SK-N-SH treated with all-trans-retinoic acid at 6 μM for 48 hours (cell line): Measurements from ENCODE around the gene CDCA5.
"Not testable (repeated sequence)": the region's sequence is repeated elsewhere in the genome, so short reads cannot be mapped to it uniquely, and the experiment has no call there.

Experiments used
- ATAC-seq: fragments of 200-7000 bp; cut with Tn5 transposase; 3 replicates; pipeline ENCODE4 v1.9.1; 2020; ENCODE audit warnings: mild to moderate bottlenecking, moderate library complexity
- BACH2 ChIP-seq: fragments of 250-450 bp; sonication (Bioruptor Pico); IDR thresholded peaks from 2 replicates; pipeline ENCODE4 v1.9.0; 2021; ENCODE audit warnings: mild to moderate bottlenecking, borderline replicate concordance
- CSDC2 ChIP-seq: fragments of 250-450 bp; sonication (Bioruptor Pico); IDR thresholded peaks from 2 replicates; pipeline ENCODE4 v1.5.0; 2020; ENCODE audit warnings: mild to moderate bottlenecking, moderate library complexity
- CSRNP3 ChIP-seq: fragments of 250-450 bp; sonication (Bioruptor Pico); IDR thresholded peaks from 2 replicates; pipeline ENCODE4 v1.5.1; 2021; ENCODE audit warnings: mild to moderate bottlenecking, moderate library complexity
- GLIS3 ChIP-seq: fragments of 250-450 bp; sonication (Bioruptor Pico); IDR thresholded peaks from 2 replicates; pipeline ENCODE4 v1.5.0; 2020; ENCODE audit warnings: mild to moderate bottlenecking, moderate library complexity
- ISL1 ChIP-seq: fragments of 250-450 bp; sonication (Bioruptor Pico); IDR thresholded peaks from 2 replicates; pipeline ENCODE4 v2.1.2; 2022; ENCODE audit warnings: mild to moderate bottlenecking, moderate library complexity
- PATZ1 ChIP-seq: fragments of 250-450 bp; sonication (Bioruptor Pico); IDR thresholded peaks from 2 replicates; pipeline ENCODE4 v1.8.0; 2020; ENCODE audit warnings: mild to moderate bottlenecking, moderate library complexity, borderline replicate concordance
- POU6F1 ChIP-seq: fragments of 250-450 bp; sonication (Bioruptor Pico); IDR thresholded peaks from 2 replicates; pipeline ENCODE4 v1.8.0; 2021; ENCODE audit warnings: low read depth, mild to moderate bottlenecking, moderate library complexity, borderline replicate concordance
- PPARA ChIP-seq: fragments of 250-450 bp; sonication (Bioruptor Pico); IDR thresholded peaks from 2 replicates; pipeline ENCODE4 v1.5.0; 2020; ENCODE audit warnings: mild to moderate bottlenecking, borderline replicate concordance
- TCF4 ChIP-seq: fragments of 250-450 bp; sonication (Bioruptor Pico); IDR thresholded peaks from 2 replicates; pipeline ENCODE4 v1.8.0; 2021; ENCODE audit warnings: mild to moderate bottlenecking, moderate library complexity, borderline replicate concordance
- TOX ChIP-seq: fragments of 250-450 bp; sonication (Bioruptor Pico); IDR thresholded peaks from 2 replicates; pipeline ENCODE4 v1.8.0; 2021; ENCODE audit warnings: mild to moderate bottlenecking, moderate library complexity, borderline replicate concordance
- ZFP3 ChIP-seq: fragments of 250-450 bp; sonication (Bioruptor Pico); IDR thresholded peaks from 2 replicates; pipeline ENCODE4 v1.5.0; 2020; ENCODE audit warnings: mild to moderate bottlenecking, moderate library complexity
- ZNF565 ChIP-seq: fragments of 450-650 bp; formaldehyde crosslinking; conservative IDR thresholded peaks from 2 replicates; pipeline ENCODE4 v1.5.0; 2020; ENCODE audit warnings: low read depth, mild to moderate bottlenecking, moderate library complexity
- ZNF70 ChIP-seq: fragments of 450-650 bp; formaldehyde crosslinking; IDR thresholded peaks from 2 replicates; pipeline ENCODE4 v1.5.0; 2020; ENCODE audit warnings: mild to moderate bottlenecking, moderate library complexity

The CDCA5 gene

GRCh38 chr11:65118891-65119669, 35.2 kb upstream of the CDCA5 start:
- ATAC-seq: not testable (repeated sequence)

GRCh38 chr11:65118097-65118837, 34.4 kb upstream of the CDCA5 start:
- ATAC-seq: no peak
- TF ChIP-seq PATZ1 (CRISPR knock-in tag) (no peak), ISL1 (CRISPR knock-in tag) (no peak), CSRNP3 (CRISPR knock-in tag) (no peak), ZNF565 (CRISPR knock-in tag) (no peak), TCF4 (no peak), PPARA (CRISPR knock-in tag) (no peak), ZFP3 (CRISPR knock-in tag) (no peak)
- TF ChIP-seq, all 23 proteins: peak for 0

- TF ChIP-seq POU6F1 (CRISPR knock-in tag) (no peak), PATZ1 (CRISPR knock-in tag) (no peak; the same call in 1 of the 2 replicates), TOX (CRISPR knock-in tag) (no peak), BACH2 (CRISPR knock-in tag) (no peak), CSDC2 (CRISPR knock-in tag) (no peak), ZFP3 (CRISPR knock-in tag) (no peak), ZNF70 (CRISPR knock-in tag) (no peak), GLIS3 (CRISPR knock-in tag) (peak; percentile 23; the same call in 1 of the 2 replicates), CSRNP3 (CRISPR knock-in tag) (no peak)
- peak; percentile 70 for ATAC-seq
Measured at GRCh38 chr11:65117206-65118096, 33.6 kb upstream of the CDCA5 start, which contains the start of gene ZNHIT2. ZNHIT2 (minus strand) TSS chr11:65117701; CDS start chr11:65117653, 48 bp downstream.
